Activated CD8-positive, alpha-beta T cell treated with anti-CD3 and anti-CD28 coated beads for 36 hours (primary cell): Measurements from ENCODE around the gene NKIRAS2. TPM values are rescaled to one million over a fixed set of nuclear protein-coding genes. Genes with fewer than 3 reads are reported as not detected.

ENCODE experiments used
- ATAC-seq: fragments of 200-7000 bp; cut with Tn5 transposase; one replicate; pipeline ENCODE4 v1.10.0; 2021; ENCODE audit warnings: mild to moderate bottlenecking, moderate library complexity
- CTCF ChIA-PET: fragments of 350-600 bp; sonication (Branson Sonifier 250); formaldehyde crosslinking; loops from one replicate; lab custom pipeline; 2021; ENCODE audit warnings: antibody characterized with exemption; lab: Charles Lee
- POLR2A ChIA-PET: fragments of 350-600 bp; sonication (Branson Sonifier 250); formaldehyde crosslinking; loops from one replicate; lab custom pipeline; 2021; ENCODE audit warnings: antibody characterized with exemption; lab: Charles Lee
- DNase-seq: peaks from one replicate; pipeline ENCODE4 v3.0.0-alpha.2; 2020
- H3K27ac Mint-ChIP-seq: one replicate; pipeline ENCODE4 v1.8.0; 2021; ENCODE audit warnings: mild to moderate bottlenecking, mixed read lengths
- H3K27me3 Mint-ChIP-seq: one replicate; pipeline ENCODE4 v1.8.0; 2021; ENCODE audit warnings: mixed read lengths
- H3K36me3 Mint-ChIP-seq: one replicate; pipeline ENCODE4 v1.8.0; 2021; ENCODE audit warnings: low read depth, mixed read lengths
- H3K4me1 Mint-ChIP-seq: one replicate; pipeline ENCODE4 v1.8.0; 2021; ENCODE audit warnings: low read depth, mixed read lengths
- H3K4me3 Mint-ChIP-seq: one replicate; pipeline ENCODE4 v1.8.0; 2021; ENCODE audit warnings: mild to moderate bottlenecking, moderate library complexity, mixed read lengths
- H3K9me3 Mint-ChIP-seq: one replicate; pipeline ENCODE4 v1.8.0; 2021; ENCODE audit warnings: mixed read lengths
- intact Hi-C: fragments of 100-400 bp; cut with micrococcal nuclease; formaldehyde crosslinking; loops from one replicate; pipeline ENCODE4 v1.10.0; 2022
- total RNA-seq, 2 experiments: library from RNA; stranded (reverse); gene quantifications; one replicate each; pipeline ENCODE4 v1.2.3, GENCODE V29; 2021
- TF ChIP-seq, protein P1 (sequence below): fragments of 200-600 bp; IDR thresholded peaks from one replicate; pipeline ENCODE4 v1.8.0; 2022; ENCODE audit warnings: antibody characterized with exemption, mild to moderate bottlenecking

The NKIRAS2 gene
- total RNA-seq, 2 experiments from 2014 or later = 13.8 to 15.0 TPM

DNA sequence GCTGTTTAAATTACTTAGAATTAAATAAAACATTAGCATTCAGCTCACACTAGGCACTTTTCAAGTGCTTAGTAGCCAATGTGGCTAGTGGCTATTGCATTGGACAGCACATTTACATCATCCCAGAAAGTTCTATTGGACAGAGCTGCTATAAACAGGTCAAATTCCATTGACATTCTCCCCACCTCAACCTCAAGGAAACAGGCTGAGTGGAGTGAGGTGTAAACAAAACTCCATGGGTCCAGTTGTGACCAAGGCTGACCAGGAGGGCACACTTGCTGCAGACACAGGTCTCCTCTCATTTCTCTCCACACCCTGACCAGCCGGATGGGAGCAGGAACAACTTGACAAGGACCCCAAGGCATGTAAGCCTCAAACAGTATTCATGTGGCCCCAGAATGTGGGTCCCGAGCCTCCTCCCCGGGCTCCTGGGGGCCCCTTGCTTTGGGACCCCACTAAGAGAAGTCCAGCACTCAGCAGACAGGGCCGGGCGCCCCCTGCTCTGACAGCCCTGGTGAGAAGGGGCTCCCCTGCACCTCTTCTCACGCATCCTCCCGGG is 30.0 kb downstream of the NKIRAS2 start:
- intact Hi-C loops = no loop called here
- ChIA-PET CTCF (interaction anchor here (0.8 to 1.6 kb wide), 7 partner anchors 8 to 51 kb away, joined by 3 to 5 read pairs (median 4); no protein-coding TSS in a partner anchor), POLR2A (no interaction called here)
- H3K27me3 Mint-ChIP-seq = peaks cover 29% of the 10 kb centered on the region
- peaks cover 2% of the 10 kb centered on the region for H3K4me1 Mint-ChIP-seq
- no peaks in the 10 kb centered on the region for H3K9me3 Mint-ChIP-seq
- peak overlapping the region; percentile 53 for H3K4me3 Mint-ChIP-seq
- no peaks in the 10 kb centered on the region for H3K36me3 Mint-ChIP-seq
- DNase-seq (no peak), ATAC-seq (no peak)
- TF ChIP-seq, protein P1, sequence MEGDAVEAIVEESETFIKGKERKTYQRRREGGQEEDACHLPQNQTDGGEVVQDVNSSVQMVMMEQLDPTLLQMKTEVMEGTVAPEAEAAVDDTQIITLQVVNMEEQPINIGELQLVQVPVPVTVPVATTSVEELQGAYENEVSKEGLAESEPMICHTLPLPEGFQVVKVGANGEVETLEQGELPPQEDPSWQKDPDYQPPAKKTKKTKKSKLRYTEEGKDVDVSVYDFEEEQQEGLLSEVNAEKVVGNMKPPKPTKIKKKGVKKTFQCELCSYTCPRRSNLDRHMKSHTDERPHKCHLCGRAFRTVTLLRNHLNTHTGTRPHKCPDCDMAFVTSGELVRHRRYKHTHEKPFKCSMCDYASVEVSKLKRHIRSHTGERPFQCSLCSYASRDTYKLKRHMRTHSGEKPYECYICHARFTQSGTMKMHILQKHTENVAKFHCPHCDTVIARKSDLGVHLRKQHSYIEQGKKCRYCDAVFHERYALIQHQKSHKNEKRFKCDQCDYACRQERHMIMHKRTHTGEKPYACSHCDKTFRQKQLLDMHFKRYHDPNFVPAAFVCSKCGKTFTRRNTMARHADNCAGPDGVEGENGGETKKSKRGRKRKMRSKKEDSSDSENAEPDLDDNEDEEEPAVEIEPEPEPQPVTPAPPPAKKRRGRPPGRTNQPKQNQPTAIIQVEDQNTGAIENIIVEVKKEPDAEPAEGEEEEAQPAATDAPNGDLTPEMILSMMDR = no peak
- no peak overlapping the region for H3K27ac Mint-ChIP-seq

DNA sequence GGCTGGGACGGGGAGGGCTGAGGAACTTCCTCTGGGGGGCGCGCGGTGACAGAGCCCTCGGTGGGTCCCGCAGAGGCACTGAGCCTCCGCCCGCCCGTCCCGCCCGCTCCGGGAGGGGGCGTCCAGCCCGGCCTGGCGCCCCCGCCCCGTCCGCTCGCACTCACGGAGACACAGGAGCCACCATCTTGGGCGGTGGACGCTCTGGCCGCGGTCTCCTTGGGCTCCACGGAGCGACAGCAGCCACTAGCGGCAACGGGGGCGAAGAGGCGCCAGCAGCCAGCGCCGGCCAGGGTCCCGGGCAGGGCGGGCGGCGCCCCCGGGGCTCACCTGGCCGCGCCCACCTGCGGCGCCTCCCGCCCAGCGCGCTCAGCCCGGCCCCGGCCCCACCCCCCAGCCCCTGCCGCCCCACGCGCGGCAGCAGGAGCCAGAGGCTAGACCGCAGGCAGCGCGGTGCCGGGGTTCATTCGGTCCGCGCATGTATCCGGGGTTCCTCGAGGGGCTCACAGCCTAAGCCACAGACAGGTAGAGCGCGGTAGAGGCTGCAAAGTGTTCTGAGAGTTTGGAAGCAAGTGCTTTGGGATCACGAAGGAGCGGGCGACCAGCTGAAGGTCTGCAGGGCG is 30.6 kb downstream of the NKIRAS2 start, which contains the start of gene C17orf113:
TSS of gene C17orf113 (minus strand) at position 209 of the 620 bp plus-strand sequence. CDS start 7,225 bp downstream, outside the sequence.
- Mint-ChIP-seq H3K4me1 (peaks cover 4% of the 10 kb centered on the region), H3K27ac (no peak within 1 kb of the TSS), H3K9me3 (no peaks in the 10 kb centered on the region), H3K4me3 (peak within 1 kb of the TSS; percentile 53), H3K36me3 (no peaks in the 10 kb centered on the region), H3K27me3 (peaks cover 29% of the 10 kb centered on the region)
- intact Hi-C loops = no loop called here
- ChIA-PET CTCF (interaction anchor here (1.0 to 1.6 kb wide), 8 partner anchors 11 to 51 kb away, joined by 3 to 9 read pairs (median 4); partner anchors contain the start of gene NKIRAS2), POLR2A (interaction anchor here (1.4 kb wide), 1 partner anchor 22 kb away, joined by 3 read pairs; no protein-coding TSS in a partner anchor)
- TF ChIP-seq, protein P1 = peak; percentile 46
- DNase-seq (peak; percentile 62), ATAC-seq (peak; percentile 84)

DNA sequence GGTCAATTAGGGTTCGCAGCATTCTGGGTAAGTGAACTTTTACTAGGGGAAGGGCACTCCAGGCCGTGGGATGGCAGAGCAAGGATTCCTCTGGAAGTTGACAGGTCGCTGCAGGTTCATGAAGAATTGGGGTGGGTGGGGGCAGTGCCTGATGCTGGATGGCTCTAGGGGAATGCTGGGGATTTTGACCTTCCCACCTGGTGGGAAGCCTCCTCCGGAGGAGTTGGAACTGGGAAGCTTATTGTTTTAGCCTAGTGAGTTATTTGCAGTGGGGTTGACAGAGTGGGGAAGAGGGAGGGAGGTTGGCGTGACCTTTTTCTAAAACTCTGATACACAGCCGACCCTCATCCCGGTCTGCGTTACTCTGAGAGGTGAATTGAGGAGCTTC is 31.1 kb downstream of the NKIRAS2 start:
- Mint-ChIP-seq H3K4me3 (peak overlapping the region; percentile 47), H3K9me3 (no peaks in the 10 kb centered on the region), H3K27me3 (peaks cover 29% of the 10 kb centered on the region), H3K36me3 (no peaks in the 10 kb centered on the region), H3K27ac (no peak overlapping the region), H3K4me1 (peaks cover 6% of the 10 kb centered on the region)
- DNase-seq (no peak), ATAC-seq (no peak)
- ChIA-PET CTCF (interaction anchor here (0.6 to 1.6 kb wide), 7 partner anchors 10 to 50 kb away, joined by 3 to 9 read pairs (median 4); partner anchors contain the start of gene NKIRAS2), POLR2A (interaction anchor here (1.4 kb wide), 1 partner anchor 21 kb away, joined by 3 read pairs; no protein-coding TSS in a partner anchor)
- TF ChIP-seq, protein P1 = no peak
- intact Hi-C loops = no loop called here

DNA sequence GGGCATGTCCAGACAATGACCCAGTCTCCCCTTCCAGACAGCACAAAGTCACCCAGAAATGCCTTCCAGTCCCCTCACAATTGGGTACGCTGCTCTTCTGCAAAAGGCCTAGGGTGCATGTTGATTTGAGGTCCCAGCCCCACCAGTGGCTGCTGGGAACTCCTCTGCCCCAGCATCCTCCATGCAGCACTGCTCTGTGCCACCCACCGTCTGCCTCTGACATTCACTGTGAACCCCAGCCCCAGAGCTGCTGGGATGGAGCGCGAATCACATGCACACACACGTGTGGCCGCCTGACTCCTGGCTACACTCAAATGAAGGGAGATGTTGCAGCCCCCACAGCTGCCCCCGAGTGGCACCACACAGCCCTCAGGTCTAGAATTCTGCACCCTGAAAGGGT is 31.8 kb downstream of the NKIRAS2 start:
- H3K27me3 Mint-ChIP-seq = peaks cover 29% of the 10 kb centered on the region
- peak overlapping the region; percentile 13 for H3K4me3 Mint-ChIP-seq
- DNase-seq = no peak

More for the DNA sequence above, 31.8 kb downstream of the NKIRAS2 start:
- H3K9me3 Mint-ChIP-seq = no peaks in the 10 kb centered on the region
- POLR2A ChIA-PET = interaction anchor here (0.6 to 1.4 kb wide), 2 partner anchors 20 to 136 kb away, joined by 3 read pairs; no protein-coding TSS in a partner anchor
- no peaks in the 10 kb centered on the region for H3K36me3 Mint-ChIP-seq
- intact Hi-C loops = no loop called here
- CTCF ChIA-PET = interaction anchor here (0.6 to 1.6 kb wide), 7 partner anchors 10 to 49 kb away, joined by 3 to 9 read pairs (median 4); partner anchors contain the start of gene NKIRAS2
- H3K4me1 Mint-ChIP-seq = peaks cover 6% of the 10 kb centered on the region
- ATAC-seq = no peak
- no peak overlapping the region for H3K27ac Mint-ChIP-seq
- TF ChIP-seq, protein P1 = no peak
